HG02759 (cell line): ENCODE measurements around the gene LGMN.

ENCODE experiments used
- ATAC-seq: cut with Tn5 transposase; IDR thresholded peaks from one replicate; pipeline ENCODE4 v1.9.1; 2021; ENCODE audit warnings: mild to moderate bottlenecking, moderate library complexity; ENCODE audit not compliant: unreplicated experiment

LGMN gene

GRCh38 chr14:92656306-92657081 lies 91.9 kb downstream of the LGMN start:
- no peak for ATAC-seq

DNA sequence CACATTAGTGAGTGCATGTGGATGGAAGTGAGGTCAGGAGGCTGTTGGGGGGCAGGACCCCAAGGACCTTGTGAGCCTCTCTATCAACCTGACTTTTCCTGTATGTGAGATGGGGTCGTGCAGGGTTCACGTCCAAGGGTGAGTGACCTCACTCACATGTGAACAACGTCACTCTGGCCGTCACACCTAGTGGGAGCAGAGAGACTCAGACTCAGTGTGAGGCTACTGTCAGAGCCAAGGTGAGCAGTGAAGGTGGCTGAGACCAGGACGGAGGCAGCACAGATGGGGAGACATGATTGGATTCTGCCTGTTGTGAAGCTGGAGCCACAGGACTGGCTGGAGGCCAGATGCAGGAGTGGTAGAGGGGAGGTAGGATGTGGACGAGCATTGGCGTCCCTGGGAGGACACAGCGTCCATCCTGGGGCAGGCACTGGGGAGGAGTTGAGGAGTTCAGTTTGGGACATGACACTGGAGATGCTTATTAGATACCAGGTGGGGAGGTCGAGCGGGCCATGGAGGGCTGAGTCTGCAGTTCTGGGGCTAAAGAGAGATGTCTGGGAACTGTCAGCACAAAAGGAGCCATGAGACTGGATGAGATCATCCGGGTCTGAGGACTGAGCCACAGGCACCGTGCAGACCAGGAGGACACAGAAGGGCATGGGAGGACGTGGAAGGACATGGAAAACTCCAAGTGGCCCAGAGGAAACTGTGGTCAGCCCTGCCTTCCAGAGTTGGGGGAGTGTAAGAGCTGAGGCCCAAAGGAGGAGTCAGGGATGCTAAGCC lies 92.8 kb downstream of the LGMN start:
- no peak for ATAC-seq

- no peak for ATAC-seq
These were observed 94.1 kb downstream of the LGMN start for GRCh38 chr14:92654239-92654901.
